ENCODE data around the gene ERICH6.

DNA sequence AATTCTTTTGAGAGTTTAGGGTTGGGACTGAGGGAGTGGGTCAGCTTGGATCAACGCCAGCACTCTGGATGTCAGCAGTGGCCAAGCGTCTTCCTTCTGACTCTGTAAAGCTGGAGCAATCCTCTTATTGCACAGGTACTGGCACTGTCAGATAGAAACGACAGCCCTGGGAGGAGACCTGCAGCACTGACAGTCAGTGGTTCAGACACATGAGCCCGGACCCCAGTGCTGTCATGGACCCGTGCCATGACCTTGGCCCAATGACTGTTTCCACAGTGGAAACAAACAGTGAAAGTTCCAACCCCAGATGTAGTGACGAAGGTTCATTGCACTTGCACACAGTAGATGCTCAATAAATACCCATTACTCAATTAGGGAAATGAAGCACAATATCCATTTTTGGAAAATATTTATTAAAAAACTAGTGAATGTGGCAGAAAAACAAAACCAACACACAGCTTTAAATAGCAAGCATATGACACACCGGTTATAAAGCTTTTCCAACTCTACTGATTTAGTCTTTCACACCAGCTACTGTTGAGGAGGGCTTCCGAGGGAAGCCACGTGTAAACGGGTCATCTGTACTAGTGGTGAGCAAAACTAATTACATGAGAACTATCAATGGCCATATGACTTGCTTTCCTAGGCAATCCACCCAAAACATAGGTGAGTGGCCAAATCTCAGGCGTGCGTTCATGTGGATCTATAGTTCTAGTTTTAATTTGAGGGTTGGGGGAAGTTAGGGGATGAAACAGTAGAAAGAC is 37.2 kb upstream of the ERICH6 start:
- TF ChIP-seq POLR2A (IDR thresholded peaks at IDR 0.05; ENCODE audit: low read depth, low read length) = no peak
- TF ChIP-seq, protein P1, sequence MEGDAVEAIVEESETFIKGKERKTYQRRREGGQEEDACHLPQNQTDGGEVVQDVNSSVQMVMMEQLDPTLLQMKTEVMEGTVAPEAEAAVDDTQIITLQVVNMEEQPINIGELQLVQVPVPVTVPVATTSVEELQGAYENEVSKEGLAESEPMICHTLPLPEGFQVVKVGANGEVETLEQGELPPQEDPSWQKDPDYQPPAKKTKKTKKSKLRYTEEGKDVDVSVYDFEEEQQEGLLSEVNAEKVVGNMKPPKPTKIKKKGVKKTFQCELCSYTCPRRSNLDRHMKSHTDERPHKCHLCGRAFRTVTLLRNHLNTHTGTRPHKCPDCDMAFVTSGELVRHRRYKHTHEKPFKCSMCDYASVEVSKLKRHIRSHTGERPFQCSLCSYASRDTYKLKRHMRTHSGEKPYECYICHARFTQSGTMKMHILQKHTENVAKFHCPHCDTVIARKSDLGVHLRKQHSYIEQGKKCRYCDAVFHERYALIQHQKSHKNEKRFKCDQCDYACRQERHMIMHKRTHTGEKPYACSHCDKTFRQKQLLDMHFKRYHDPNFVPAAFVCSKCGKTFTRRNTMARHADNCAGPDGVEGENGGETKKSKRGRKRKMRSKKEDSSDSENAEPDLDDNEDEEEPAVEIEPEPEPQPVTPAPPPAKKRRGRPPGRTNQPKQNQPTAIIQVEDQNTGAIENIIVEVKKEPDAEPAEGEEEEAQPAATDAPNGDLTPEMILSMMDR (IDR thresholded peaks at IDR 0.05; ENCODE audit: extremely low read depth in 1 of 2, insufficient read depth in 1 of 2, low read depth in 1 of 2, low read length in 2 of 2) = no peak
- TF ChIP-seq FOS (IDR thresholded peaks at IDR 0.05; ENCODE audit: borderline replicate concordance, insufficient read depth, low read length) = no peak
- TF ChIP-seq POLR2AphosphoS5 (IDR thresholded peaks at IDR 0.05; ENCODE audit: insufficient read depth, low read depth, low read length) = no peak
- TF ChIP-seq EZH2 (IDR thresholded peaks at IDR 0.05; ENCODE audit: borderline replicate concordance, low read depth, low read length, severe bottlenecking) = no peak
